NK-92 (cell line): ENCODE results near the gene SLC9A9.

Source experiments
- DNase-seq: peaks from one replicate; lab custom pipeline; 2025; ENCODE audit not compliant: unreplicated experiment; lab: John Stamatoyannopoulos, UW

Gene SLC9A9

DNA sequence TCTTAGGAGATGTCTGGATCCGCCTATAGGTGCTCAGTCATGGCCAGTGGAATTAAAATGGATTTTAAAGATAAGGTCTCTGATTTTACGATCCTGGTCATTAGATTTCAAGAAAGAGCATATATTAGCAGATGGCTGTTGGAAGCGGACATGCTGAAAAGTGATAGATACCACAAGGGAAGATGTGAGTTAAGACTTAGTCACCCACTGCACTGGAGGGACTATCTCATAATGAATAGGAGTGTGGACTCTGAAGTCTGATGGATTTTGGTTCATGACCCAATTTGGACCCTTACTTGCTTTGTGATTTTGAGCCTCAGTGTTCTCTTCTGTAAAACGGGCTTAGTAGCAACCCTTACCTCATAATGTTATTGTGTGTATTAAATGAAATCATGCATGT lies 514.0 kb downstream of the SLC9A9 start:
- DNase-seq: no peak

DNA sequence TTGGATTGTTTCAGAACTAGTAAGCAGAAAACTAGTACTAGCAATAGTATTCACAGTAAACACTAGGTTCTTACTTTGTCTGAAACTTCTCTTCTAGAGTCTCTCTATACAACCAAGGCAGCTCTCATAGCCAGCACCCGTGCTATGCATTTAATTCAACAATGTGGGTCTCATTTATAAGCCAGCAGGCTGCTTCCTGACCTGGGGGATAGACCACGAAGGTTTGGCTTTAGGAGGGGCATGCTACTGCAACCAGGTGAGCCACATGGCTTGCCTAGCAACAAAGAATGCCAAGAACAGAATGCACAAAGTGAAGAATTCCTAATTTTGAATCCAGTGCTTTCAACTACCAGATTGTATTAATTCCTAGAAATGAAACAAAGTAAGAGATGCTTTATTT lies 514.9 kb downstream of the SLC9A9 start:
- DNase-seq: no peak

DNA sequence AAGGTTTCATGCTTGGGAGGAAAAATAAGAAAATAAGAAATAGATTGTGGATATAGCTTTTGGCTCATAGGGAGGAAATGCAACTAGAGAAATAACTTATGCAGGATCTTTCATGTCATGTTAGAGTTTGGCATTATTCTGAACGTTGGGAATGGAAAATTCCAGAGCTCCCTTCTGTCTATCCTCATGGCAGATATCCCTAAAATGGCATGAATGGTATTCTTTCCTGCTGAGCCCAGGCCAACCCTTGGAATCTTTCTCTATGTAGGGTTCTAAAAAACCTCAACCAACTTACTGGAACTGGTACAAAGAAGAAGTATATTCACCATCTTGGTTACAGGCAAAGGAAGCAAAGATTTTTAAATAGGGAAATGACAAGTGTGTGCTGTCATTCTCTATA lies 516.2 kb downstream of the SLC9A9 start:
- no peak for DNase-seq

DNA sequence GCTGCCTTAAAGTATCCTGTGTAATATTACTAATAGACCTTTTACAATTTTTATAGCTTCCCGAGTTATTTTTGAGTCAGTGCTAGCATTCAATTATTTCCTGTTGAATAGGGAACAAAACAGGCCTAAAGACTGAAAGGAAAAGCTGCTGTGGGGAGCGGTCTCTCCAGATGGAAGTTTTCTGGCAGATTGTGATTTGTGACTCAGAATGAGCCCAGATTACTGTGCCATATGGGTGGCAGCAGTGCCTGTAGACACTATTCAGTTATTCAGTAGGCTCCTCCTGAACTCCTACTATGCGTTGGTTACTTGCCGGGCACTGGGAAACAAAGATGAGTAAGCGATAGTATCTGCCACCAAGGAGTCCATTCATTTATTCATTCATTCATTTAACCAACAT lies 516.9 kb downstream of the SLC9A9 start:
- DNase-seq: no peak

DNA sequence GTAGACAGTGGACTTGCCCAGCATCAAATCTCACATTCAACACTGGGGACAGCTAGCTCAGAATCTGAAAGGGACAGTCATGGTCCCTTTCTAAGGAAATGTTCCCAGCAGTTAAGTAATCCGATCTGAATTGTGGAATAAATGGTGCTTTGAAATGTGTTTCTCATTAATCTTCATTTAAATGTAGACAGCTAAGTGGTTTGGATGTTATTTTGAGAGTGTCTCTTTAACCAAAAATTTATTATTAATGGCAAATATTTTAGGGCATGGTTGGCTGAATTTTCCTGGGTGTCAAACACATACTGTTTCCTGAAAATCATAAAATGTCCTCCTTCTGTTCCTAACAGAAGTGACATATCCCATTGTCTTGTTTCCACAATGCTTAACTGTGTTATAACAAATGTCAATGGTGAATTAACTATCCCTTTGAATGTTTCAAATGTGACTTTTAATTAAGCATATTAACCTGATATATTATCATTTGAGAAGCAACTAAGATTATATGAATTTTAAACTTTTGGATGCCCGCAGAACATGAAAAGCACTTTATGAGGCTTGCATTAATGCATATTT lies 517.9 kb downstream of the SLC9A9 start:
- no peak for DNase-seq

DNA sequence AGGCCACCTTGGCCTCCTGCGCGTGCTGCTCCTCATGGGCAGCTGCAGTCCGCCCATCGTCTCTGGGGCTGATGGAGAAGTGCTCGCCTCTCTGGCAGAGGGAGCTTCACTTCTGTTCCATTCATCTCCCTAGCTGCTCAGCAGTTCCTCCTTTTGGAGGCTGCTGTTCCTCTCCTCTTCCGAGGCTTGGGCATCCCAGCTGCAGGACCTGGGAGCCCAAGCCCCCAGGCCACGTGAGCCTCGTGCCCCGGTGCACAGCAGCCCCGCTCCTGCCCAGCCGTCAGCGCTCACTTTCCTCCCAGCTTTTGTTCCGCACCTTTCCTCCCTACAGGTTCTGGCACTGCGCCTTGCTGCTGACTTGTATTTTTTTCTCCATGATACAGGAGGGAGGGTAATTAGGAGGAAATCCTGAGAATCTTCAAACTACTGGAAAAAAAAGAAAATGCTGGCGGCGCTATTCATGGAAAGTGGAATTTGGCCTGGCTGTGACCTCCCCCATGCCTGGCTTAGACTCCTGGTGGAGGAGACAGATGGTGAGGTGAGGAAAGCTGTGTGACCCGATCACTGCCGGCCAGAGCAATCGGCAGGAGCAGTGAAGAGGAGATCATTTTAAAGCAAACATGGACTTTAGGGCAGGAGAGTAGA lies 518.6 kb downstream of the SLC9A9 start:
- DNase-seq: no peak

DNA sequence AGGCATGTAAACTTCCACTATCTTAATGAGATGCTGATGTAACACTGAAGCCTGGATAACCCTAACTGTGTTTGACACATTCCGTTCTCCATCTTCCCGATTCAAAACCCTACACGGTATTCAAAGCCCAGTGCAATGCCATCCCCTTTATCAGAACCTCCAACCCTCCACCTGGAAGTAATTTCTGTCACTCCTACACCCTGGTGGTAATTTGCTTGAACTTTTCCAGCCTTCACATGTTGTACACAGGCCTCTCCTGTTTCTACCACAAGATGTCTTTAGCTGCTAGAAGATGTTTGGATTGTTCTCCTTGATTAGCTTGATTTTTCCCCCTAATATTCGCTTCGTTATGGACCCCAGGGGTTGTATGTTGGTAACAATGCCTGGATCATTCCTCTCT lies 519.8 kb downstream of the SLC9A9 start:
- no peak for DNase-seq

DNA sequence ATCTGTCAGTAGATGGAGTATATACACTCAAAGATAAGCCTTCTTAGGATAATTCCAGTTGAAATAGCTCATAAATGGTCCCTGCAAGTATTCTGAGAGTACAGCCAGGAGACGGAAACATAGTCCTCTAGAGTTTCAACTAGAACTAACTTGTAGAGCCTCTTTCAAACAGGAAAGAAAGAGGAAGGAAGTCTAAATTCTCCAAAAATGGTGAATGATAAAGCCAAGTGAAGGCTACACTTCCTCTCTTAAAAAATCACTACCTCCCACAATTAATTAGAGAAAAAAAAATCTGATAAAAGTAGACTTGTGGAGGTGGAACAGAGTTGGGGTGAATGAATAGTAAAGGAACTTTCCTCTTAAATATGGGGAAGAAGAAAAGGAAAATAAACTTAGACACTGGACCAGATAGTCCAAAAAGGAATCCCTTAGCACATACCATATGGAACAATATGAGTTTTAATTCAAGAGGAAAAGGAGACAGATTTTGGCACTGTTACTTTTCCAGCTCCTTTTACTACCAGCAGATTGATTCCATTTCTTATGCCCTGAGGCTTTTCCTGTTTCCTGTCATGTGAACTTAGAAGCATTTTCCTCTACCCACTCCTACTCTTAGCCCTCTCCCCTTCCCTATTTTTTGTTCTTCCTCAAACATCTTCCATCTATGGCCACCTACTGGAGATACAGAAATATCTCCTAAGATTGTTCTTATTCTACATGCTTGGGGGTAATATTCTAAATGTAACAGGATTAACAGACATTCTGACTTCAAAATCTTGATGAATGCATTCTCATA lies 521.1 kb downstream of the SLC9A9 start:
- no peak for DNase-seq

DNA sequence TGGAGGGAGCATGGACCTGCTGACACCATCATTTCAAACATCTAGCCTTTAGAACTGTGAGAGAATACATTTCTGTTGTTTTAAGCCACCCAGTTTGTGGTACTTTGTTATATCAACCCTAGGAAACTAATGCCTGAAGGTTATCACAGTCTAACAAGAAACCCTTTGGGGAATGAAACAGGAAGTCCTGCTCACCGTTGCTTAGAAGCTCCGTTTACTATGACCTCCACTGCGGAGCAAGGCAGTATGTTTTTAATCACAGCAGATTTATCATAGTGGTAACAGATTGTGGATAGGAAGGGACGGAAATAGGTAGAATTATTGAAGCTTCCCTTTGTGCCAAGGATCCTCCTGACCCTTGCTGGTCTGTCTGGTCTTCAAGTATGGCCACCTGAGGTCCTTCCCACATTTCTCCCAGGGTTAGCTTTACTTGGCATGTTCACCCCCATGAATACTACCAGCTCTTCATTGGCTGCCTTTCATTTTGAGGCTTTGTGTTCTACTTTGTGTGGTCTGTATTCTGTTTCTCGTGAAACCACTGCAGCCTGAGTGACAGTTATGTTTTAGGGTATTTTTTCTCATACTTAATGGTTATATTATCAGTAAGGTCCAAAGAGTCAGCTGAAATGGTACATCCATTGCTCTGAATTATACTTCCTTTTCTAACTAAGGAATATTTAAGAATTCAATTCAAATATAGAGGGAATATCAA lies 527.1 kb downstream of the SLC9A9 start:
- DNase-seq: no peak

DNA sequence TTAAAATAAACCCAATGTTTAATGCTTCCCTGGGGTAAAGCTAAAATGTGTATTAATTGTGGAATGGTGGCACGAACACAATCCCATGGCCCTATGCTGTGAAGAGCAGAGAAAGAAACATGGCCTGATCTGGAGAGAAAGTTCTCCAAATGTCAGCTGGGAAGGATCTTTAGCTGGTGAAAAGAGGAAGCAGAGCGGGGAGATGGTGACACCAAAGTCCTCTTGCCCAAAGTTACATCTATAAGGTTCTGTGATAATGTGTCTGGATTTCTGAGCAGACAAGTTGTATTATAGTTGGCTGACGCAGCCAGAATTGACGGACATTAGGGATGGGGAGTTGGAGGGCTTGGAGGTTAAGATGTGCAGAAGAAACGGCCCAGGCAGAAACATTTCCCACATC lies 532.5 kb downstream of the SLC9A9 start:
- no peak for DNase-seq

DNA sequence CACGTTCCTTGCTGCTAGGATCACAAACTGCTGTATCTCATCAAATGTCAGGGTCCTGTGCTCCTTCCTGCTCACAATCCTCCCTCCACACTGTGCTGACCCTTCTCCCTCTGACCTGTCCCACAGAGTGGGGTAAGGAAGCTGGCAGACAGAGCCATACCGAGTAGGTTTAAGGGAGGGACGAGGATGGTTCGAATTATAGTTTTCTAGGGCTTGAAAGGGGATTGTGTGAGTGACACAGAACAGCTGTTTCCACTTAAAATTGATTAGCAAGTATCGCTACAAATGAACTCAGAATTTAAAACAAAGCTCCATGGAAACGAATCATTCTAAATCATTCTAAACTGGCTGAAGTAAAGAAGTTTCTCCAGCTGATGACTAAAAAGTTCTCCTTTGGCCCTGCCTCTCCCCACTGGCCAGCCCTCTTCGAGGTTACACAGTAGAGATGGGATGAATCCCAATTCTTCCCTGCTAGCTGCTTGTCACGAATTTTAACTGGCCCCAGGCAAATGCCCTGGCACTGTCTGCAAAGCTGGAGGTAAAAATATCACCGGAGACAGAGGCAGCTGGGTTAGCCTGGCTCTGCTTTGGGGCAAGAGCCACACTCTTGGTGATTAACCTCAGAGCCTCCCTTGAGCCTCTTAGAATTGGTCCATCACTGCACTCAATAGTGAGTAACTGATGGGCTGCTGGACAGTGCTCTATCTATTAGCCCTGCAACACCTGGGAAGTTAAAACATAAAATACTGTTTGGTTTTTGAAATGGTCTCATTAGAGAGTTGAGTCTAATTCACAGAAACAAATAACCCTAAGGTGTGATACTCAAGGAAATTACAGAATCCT lies 533.8 kb downstream of the SLC9A9 start:
- no peak for DNase-seq

DNA sequence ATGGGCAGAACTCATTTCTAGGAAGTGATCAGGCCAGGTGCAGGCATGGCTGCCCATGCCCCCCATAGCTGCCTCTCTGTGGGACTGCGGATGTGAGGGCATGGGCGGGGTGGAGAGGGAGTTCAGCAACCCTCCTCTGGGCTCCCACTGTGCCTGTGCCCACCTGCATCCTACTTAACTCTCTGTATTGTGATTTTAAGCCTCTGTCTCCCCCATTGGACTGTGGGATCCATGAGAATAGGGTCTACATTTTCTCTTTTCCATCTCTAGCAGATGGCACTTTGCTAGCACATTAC lies 534.4 kb downstream of the SLC9A9 start:
- no peak for DNase-seq

DNA sequence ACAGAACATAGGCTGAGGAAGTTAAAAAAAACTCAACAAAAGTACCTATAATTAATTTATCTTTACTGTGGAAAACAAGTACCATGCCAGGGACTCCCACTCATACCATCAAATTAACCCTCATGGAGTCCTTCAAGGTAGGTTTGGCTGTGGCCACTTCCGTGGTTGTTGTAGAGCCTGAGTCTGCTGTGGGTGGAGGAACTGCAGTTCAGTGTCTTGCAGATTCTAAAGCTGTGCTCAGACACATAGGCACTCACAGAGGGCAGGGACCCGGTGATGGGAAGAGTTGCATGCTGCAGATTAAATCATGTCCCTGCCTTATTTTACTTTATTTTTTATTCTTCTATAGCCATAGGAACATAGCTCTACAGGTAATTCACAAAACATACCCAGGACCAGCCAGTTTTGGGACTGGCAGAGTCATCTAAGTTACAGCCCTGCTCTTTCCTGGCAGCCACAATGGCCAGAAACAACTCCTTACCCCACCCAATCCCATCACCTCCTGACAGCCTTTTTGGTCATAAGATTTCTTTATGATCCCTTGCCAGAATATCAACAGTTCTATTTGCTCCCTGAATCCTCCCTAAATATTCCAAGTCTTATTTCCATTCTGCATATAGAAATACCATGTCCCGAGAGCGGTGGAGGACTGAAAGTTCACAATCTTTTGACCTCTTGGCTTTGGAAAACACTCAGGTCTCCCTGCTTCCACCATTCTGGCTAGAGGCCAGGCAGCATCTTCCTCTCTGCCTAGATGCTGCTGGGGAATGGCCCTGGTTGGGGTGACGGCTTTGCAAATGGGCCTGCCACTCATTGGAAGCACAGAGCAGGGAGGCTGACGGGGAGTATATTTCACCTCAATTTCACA lies 535.0 kb downstream of the SLC9A9 start:
- DNase-seq: no peak

DNA sequence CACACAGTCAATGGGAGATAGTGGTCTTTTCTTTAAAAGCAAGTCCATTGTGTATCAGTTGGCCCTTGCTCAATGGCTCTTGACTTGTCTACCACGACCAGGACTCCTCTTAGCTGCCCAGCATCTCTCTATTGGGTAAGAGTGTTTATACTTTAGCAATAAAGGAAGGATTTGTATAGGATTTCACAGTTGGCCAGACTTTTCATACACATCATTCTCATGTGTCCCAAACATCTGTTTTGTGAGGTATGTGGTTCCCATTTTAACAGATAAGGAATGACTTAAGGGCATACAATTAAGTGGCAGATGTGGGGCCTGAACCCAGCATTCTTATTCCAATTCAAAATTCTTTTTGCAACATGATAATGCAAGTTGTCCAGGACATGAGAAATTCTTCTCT lies 537.2 kb downstream of the SLC9A9 start:
- no peak for DNase-seq

DNA sequence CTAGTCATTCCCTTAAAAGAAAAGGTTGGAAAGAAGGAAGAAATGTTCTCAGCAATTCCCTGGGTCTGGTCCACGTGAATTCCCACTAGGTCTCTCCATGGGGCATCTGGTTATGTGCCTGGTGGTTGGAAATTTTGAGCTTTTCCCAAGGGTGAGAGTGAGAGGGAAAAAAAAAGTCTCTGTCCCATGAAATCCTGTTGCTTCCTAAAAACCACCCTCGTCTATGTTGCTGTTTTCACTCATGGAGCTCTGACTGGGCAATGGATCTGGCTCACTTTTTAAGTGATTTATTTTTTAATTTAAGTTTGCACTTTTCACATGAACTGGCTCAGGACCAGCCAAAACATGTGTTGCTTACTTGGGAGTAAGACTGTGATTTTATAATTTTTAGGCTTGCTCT lies 538.6 kb downstream of the SLC9A9 start:
- DNase-seq: no peak

DNA sequence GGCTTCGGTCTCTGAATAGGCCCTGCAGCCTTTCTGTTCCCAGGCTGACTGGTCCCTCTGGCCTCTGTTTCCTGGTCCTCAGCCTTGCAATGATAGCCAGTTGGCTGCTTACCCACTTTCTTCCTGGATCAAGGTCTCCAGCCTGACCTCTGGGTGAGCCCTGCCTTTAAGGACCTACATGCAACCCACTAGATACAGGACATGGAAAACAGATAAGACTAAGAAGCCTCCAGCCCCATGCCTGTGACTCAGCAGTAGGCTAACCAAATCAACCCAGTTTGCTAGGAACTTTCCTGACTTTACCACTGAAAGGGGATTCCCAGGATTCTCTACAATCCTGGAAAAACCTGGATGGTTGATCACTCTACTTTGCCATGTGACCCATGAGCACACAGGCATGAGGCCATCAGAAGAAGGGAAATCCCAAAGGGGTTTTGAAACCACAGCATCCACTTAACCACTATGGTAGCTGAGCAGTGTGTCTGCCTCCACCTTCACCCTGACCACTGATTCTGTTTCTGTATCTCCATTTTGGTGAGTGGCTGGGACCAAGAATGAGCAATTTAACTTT lies 540.6 kb downstream of the SLC9A9 start:
- no peak for DNase-seq

DNA sequence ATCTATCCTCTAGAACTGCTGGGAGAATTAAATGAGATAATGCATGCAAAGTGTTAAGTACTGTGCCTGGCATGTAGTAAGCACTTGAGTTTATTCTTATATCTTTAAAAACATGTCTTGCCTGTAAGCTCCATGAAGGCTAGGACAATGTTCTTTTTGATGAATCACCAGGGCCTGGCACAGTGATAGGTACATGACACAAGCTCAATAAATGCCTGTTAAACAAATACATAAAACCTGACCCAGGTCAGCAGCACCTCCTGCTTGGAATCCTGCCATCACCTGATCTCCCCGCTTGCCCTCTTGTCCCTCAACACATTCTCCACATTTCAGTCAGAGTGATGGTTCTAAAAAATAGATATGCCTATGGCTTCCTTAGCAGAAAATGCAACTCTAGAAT lies 541.9 kb downstream of the SLC9A9 start:
- DNase-seq: no peak

DNA sequence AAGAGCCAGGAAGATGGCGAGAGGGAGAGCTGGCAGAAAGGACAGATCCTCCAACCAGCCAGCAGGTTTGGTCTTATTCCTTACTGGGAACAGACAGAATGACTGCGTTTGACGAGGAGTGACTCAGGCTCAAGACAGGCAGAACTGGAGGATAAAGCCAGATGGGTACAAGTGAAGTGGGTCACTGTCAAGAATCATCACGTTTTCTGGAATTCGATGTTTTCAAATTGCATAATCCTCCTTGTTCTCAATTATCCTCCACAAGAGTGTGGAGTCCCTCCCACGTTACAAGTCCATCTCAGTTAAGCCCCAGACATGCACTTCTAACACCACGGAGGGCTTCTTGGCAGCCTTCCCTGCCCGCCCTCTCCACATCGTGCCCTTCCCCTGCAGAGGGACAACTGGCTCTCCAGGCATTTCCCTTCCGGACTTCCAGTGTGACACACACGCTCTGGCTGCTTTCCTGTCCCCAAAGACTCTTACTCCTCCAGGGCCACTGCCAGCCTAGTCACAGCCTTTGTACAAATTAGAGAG lies 545.6 kb downstream of the SLC9A9 start:
- DNase-seq: no peak

DNA sequence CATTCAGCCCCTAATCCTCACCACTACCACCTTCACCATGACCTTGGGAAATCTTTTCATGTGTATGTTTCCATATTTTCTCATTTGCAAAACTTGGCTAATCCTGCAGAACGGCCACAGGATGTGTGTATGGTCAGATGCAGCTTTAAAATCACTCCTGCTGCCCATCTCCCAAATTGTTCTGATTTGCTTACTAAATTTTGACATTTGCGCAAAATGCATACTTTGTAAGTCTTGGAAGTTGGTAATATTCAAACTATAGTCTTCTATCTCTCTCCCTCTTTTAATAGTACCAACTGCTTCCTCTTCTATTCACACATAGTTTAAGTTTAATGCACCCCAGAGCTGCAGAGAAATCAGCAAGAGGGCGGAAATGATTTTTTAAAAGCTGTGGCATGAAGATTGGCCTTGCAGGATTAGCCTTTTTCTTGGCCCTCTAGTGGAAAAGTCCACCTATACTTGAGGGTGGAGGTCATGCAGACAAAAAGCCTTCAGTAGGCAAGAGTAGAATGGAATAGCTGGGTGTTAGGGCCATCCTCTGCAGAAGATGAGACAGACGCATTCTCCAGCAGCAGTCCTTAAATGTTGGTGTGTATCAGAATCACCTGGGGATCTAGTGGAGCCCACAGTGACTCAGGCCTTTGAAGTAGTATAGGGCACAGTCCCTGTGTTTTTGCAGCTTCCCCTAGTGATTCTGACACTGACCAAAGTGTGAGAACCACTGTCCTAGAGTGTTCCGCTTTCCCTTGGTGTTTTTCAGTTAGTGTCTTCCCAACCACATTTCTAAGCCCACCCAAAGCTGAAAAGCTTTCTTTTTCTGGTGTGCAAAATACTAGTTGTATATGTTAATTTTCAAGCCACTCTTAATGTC lies 547.0 kb downstream of the SLC9A9 start:
- DNase-seq: no peak
